HG03066 (cell line): ENCODE measurements around the gene NPHP3.

Experiments used
- ATAC-seq: cut with Tn5 transposase; IDR thresholded peaks from one replicate; pipeline ENCODE4 v1.9.1; 2021; ENCODE audit warnings: low read depth; ENCODE audit not compliant: unreplicated experiment

Gene NPHP3

GRCh38 chr3:132709761-132710160, 12.4 kb downstream of the NPHP3 start:
- no peak for ATAC-seq

- ATAC-seq = no peak
Measured at GRCh38 chr3:132703733-132704132, 18.5 kb downstream of the NPHP3 start.

DNA sequence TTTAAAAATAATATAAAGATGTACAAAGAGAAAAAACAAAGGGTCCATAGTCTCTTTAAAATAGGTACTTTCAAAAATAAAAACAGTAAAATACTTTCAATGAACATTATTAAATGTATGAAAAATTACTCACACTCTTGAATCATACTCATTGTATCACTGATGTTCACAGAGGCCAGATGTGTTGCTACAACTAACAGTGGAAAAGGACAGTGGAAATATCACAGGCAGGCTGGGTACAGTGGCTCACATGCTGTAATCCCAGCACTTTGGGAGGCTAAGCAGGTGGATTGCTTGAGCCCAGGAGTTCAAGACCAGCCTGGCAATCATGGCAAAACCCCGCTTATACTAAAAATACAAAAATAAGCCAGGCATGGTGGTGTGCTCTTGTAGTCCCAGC, 26.8 kb downstream of the NPHP3 start:
- no peak for ATAC-seq

- no peak for ATAC-seq
Measured at GRCh38 chr3:132694991-132695390, 27.2 kb downstream of the NPHP3 start.

DNA sequence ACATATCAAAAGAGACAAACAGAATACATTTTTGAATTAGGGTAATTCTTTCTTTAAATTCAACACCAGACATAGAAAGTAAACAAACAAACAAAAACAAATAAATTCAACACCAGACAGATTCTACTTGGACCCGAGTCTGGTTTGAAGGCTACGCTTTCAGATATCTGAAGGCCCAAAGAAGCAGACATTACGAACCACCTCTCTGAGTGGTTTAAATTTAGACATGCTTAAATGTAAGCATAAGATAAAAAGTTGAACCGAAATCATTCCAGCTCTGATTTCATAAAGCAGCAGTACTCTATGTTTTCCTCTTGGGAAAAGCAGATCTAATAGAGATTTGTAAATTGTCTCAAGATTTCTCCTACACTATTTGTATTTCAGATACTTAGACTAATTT, 32.2 kb downstream of the NPHP3 start:
- no peak for ATAC-seq

DNA sequence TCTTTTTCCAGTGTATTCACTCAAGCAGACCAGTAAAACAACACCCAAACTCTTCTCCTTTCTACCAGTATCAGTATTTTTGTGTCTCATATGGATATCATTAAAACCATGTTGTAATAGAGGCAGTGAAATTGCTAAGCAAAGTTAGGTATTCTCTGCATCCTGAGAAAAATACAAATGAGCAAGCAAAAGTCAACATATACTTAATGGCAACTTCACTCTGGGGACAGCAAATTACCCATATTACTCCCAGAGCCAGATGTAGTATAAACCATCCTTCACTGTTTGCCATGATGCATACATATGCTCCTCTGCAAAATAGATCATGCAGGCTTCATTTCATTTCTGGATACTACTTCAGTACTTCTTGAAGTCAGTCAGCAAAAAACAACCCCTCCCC, 40.0 kb downstream of the NPHP3 start:
- ATAC-seq = no peak

DNA sequence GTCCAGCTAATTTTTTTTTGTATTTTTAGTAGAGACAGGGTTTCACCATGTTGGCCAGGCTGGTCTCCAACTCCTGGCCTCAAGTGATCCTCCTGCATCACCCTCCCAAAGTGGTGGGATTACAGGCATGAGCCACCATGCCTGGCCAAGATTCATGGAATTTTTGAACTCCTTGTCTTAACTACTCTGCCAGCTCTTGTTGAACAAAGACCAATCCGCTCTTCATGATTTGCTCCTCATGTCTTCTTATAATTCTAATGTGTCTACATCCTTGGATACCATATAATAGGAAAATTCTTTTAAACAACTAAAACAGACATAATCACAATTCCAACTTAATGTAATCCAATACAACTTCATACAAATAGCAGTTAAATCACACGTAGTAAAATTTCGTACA, 40.8 kb downstream of the NPHP3 start:
- no peak for ATAC-seq

DNA sequence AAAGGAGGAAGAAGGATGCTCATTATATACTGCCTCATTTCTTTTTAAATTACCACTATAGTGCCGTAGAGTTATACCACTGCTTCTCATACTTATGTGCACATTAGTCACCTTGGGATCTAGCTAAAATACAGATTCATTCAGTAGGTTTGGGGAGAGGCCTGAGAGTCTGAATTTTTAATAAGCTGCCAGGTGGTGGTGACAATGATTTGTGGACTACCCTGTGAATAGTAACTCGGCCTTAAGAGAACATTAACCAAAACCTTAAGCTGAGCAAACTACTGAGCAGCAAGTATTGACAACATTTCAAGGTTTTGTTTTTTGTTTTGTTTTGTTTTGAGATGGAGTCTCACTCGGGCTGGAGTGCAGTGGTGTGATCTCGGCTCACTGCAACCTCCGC, 42.3 kb downstream of the NPHP3 start:
- ATAC-seq = no peak

GRCh38 chr3:132675408-132675807, 46.8 kb downstream of the NPHP3 start:
- ATAC-seq = no peak

DNA sequence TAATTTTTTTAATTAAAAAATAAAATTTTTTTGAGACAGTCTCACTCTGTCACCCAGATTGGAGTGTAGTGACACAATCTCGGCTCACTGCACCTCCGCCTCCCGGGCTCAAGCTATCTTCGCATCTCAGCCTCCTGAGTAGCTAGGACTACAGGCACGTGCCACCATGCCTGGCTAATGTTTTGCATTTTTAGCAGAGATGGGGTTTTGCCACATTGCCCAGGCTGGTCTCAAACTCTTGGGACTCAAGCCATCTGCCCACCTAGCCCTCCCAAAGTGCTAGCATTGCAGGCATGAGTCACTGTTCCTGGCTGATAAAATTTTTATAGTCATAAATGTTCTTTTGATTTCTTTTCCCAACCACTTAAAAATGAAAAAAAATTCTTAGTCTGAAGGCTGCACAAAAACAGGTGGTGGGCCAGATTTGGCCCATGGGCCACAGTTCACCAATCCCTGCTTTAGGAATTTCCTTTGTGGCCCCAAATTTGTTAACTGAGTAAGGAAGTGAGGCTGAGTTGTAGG, 52.9 kb downstream of the NPHP3 start:
- no peak for ATAC-seq

- ATAC-seq = no peak
Measured at GRCh38 chr3:132665230-132665745, 56.9 kb downstream of the NPHP3 start.

DNA sequence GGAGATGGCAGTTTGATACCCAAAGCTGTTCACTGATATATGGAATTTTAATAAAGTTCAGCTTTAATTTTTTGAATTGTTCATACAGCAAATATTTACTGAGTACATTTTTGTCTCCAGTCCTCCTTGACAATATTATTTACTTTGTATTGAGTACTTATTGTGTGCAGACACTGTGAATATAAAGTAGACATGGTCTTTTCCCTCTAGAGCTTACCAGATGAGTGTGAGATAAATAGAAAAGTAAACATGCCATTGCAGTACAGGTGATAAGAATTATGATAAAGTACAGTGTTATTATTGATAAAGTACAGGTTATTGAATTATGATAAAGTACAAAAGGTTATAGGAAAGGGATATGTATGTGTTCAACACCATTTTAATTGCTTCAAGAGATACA, 60.0 kb downstream of the NPHP3 start:
- ATAC-seq = no peak

DNA sequence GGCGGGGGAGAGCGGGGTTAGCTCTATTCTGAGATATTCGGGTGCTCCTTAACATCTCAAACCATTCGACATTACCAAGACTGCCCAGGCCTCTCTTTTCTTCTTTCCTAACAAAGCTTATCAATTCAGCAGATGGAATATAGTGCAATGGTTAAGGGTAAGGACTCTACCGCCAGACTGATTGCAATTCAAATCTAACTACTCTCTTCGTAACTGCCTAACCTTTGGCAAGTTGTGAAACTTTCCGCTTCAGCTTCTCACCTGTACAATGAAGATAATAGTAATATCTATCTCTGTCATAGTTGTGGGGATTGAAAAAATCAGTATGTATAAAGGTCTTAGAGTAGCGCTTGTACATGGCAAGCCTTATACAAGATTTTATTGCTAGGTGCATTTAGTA, 61.1 kb downstream of the NPHP3 start:
- ATAC-seq = no peak

GRCh38 chr3:132660811-132661070, 61.5 kb downstream of the NPHP3 start:
- ATAC-seq = peak; percentile 1

GRCh38 chr3:132660052-132660810, 62.0 kb downstream of the NPHP3 start, which contains the start of gene UBA5:
TSS of gene UBA5 (plus strand) at chr3:132660329. CDS start at chr3:132660538, 209 bp downstream.
- peak; percentile 65 for ATAC-seq

- peak; percentile 59 for ATAC-seq
Measured at GRCh38 chr3:132659365-132660051, 62.7 kb downstream of the NPHP3 start, which contains the start of gene ACAD11. TSS of gene ACAD11 (minus strand) at chr3:132659809. CDS start at chr3:132659751, 58 bp downstream.

DNA sequence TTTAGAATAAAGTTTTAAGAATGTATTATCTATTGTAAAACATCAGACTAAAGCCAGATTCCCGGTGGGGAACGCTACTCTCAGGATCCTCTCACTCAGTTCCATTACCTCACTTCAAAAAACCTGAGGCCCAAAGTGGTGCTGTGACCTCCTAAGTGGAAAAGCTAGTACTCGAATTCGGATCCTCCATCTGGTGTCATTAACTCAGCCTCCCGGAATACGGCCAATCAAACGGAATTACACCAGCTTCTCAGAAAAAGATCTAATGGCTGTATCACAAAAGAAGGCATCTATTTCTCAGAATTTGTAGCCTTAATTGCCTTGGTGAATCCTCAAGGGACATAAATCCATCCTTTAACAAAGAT, 63.2 kb downstream of the NPHP3 start:
- ATAC-seq = no peak

GRCh38 chr3:132657869-132658747, 64.1 kb downstream of the NPHP3 start:
- no peak for ATAC-seq

DNA sequence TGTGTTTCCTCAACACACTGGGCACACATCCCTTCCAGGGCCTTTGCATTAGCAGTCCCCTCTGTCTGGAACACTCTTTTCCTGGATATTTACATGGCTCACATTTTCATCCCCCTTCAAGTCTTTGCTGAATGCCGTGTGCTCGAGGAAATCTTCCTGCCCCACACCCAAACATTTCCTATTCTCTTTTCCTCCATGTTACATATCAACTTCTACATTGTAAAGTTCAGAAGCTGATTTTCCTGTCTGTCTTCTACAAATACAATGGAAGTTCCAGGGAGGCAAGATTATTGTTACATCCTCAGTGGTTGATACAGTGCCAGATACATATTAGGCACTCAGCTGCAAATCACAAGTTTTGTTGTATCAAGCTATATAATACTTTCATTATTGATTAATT, 66.7 kb downstream of the NPHP3 start:
- ATAC-seq = no peak

DNA sequence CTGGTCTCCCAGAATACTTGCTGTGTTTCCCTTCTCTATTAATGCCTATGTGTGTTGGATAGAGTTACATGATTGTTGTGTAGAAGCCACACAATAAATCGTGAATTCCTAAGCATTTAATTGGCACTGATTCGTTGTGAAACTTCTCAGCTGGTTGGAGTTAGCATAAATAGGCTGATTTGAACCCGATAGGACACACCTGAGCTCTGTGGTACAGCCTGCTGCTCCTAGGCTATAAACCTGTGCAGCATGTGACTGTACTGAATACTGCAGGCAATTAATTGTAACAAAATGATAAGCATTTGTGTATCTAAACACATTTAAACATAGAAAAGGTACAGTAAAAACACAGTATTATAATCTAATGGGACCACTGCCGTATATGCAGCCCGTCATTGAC, 67.5 kb downstream of the NPHP3 start:
- ATAC-seq = no peak

DNA sequence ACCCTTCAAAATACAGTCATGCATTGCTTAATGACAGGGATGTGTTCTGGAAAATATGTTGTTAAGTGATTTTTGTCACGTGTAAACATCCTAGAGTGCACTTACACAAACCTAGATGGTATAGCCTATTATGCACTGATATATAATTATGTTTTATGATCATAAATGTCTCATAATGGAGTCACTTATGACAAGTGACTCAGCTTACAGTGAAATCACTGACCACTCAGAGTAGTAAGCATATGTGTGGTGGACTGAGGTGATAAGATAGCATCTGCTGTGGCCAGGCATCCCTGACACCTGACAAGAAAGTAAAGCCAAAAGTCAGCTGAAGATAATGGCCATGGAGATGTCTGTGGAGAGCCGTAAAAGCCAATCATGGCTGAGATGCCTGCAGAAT, 68.0 kb downstream of the NPHP3 start:
- no peak for ATAC-seq
